GM23338 (cell line): Measurements from ENCODE around the gene ODAD4. TPM values are rescaled to one million over a fixed set of nuclear protein-coding genes. Genes with fewer than 3 reads are reported as not detected.

Source experiments
- ATAC-seq: fragments of 200-7000 bp; cut with Tn5 transposase; 3 replicates; pipeline ENCODE4 v1.9.1; 2020
- DNase-seq: peaks from one replicate; pipeline ENCODE4 v3.0.0-alpha.2; 2015; ENCODE audit warnings: low spot score
- H2AFZ ChIP-seq: fragments of 200-600 bp; sonication (generic); 2 replicates; pipeline ENCODE4 v1.8.0; 2016; ENCODE audit warnings: antibody characterized with exemption, mild to moderate bottlenecking, moderate library complexity
- H3F3A ChIP-seq: fragments of 200-600 bp; sonication (generic); replicated peaks from 2 replicates; pipeline ENCODE4 v1.8.0; 2017; ENCODE audit warnings: antibody characterized with exemption, mixed run types, low read depth
- H3K27ac ChIP-seq: fragments of 200-600 bp; sonication (generic); 2 replicates; pipeline ENCODE4 v1.6.1; 2016; ENCODE audit warnings: low read depth
- H3K27me3 ChIP-seq: fragments of 200-600 bp; sonication (generic); 2 replicates; pipeline ENCODE4 v1.8.0; 2016; ENCODE audit warnings: mild to moderate bottlenecking, mixed run types, moderate library complexity; ENCODE audit not compliant: insufficient read depth
- H3K36me3 ChIP-seq: fragments of 200-600 bp; sonication (generic); 2 replicates; pipeline ENCODE4 v1.8.0; 2016; ENCODE audit warnings: mild to moderate bottlenecking; ENCODE audit not compliant: insufficient read depth
- H3K4me1 ChIP-seq: fragments of 200-600 bp; sonication (generic); 2 replicates; pipeline ENCODE4 v1.8.0; 2016; ENCODE audit warnings: mild to moderate bottlenecking, moderate library complexity; ENCODE audit not compliant: insufficient read depth
- H3K4me2 ChIP-seq: fragments of 200-600 bp; sonication (generic); 2 replicates; pipeline ENCODE4 v1.7.1; 2017; ENCODE audit warnings: mixed run types
- H3K4me3 ChIP-seq: fragments of 200-600 bp; sonication (generic); 2 replicates; pipeline ENCODE4 v1.6.1; 2016; ENCODE audit warnings: mixed run types
- H3K79me2 ChIP-seq: fragments of 200-600 bp; sonication (generic); replicated peaks from 2 replicates; pipeline ENCODE4 v1.8.0; 2017; ENCODE audit warnings: mild to moderate bottlenecking; ENCODE audit not compliant: insufficient read depth
- H3K9me2 ChIP-seq: fragments of 200-600 bp; sonication (generic); 2 replicates; pipeline ENCODE4 v1.8.0; 2017; ENCODE audit not compliant: insufficient read depth
- H4K20me1 ChIP-seq: fragments of 200-600 bp; sonication (generic); replicated peaks from 2 replicates; pipeline ENCODE4 v1.8.0; 2017; ENCODE audit warnings: mild to moderate bottlenecking; ENCODE audit not compliant: insufficient read depth
- H3K27ac Mint-ChIP-seq: 2 replicates; pipeline ENCODE4 v1.8.0; 2020; ENCODE audit warnings: inconsistent platforms, mild to moderate bottlenecking, moderate library complexity, mixed read lengths
- H3K27me3 Mint-ChIP-seq: 3 replicates; pipeline ENCODE4 v1.8.0; 2022; ENCODE audit warnings: low read depth, mild to moderate bottlenecking, moderate library complexity, mixed read lengths, inconsistent platforms; ENCODE audit not compliant: insufficient read depth, poor library complexity
- H3K36me3 Mint-ChIP-seq: 3 replicates; pipeline ENCODE4 v1.8.0; 2021; ENCODE audit warnings: low read depth, mild to moderate bottlenecking, inconsistent platforms, moderate library complexity, mixed read lengths
- H3K4me1 Mint-ChIP-seq: 3 replicates; pipeline ENCODE4 v1.8.0; 2020; ENCODE audit warnings: mild to moderate bottlenecking, inconsistent platforms, mixed read lengths
- H3K4me3 Mint-ChIP-seq: 3 replicates; pipeline ENCODE4 v1.8.0; 2021; ENCODE audit warnings: moderate library complexity, mild to moderate bottlenecking, inconsistent platforms, mixed read lengths
- H3K9me3 Mint-ChIP-seq: 3 replicates; pipeline ENCODE4 v1.8.0; 2020; ENCODE audit warnings: moderate library complexity, mild to moderate bottlenecking, inconsistent platforms, mixed read lengths
- CREB1 ChIP-seq: fragments of 250-450 bp; sonication (Bioruptor Pico); IDR thresholded peaks from 2 replicates; pipeline ENCODE4 v1.5.0; 2020; ENCODE audit warnings: low read depth, mild to moderate bottlenecking, moderate library complexity
- EZH2 ChIP-seq: fragments of 200-600 bp; sonication (generic); IDR thresholded peaks from one replicate; pipeline ENCODE4 v1.8.0; 2017; ENCODE audit warnings: antibody characterized with exemption, mild to moderate bottlenecking, low read depth; ENCODE audit not compliant: unreplicated experiment
- EZH2phosphoT487 ChIP-seq: fragments of 200-600 bp; sonication (generic); IDR thresholded peaks from one replicate; pipeline ENCODE4 v1.8.1; 2018; ENCODE audit warnings: antibody characterized with exemption; ENCODE audit not compliant: unreplicated experiment
- JUNB ChIP-seq: IDR thresholded peaks from one replicate; pipeline ENCODE4 v1.6.1; 2016; ENCODE audit warnings: antibody characterized with exemption; ENCODE audit not compliant: unreplicated experiment
- NANOG ChIP-seq: IDR thresholded peaks from 2 replicates; pipeline ENCODE4 v1.6.1; 2016; ENCODE audit warnings: antibody characterized with exemption, borderline replicate concordance
- POLR2AphosphoS5 ChIP-seq: IDR thresholded peaks from 2 replicates; pipeline ENCODE4 v1.6.1; 2016; ENCODE audit warnings: antibody characterized with exemption, low read depth
- STAT1 ChIP-seq: IDR thresholded peaks from one replicate; pipeline ENCODE4 v1.6.1; 2016; ENCODE audit warnings: antibody characterized with exemption; ENCODE audit not compliant: unreplicated experiment
- ZNF114 ChIP-seq: fragments of 250-450 bp; sonication (Bioruptor Pico); IDR thresholded peaks from 2 replicates; pipeline ENCODE4 v1.5.0; 2020; ENCODE audit warnings: mild to moderate bottlenecking, moderate library complexity
- polyA plus RNA-seq: library from polyadenylated mRNA; unstranded; fragments of >200 nt; fragmentation: Nextera tagmentation; extraction: Ambion mirVana; gene quantifications from 2 replicates; pipeline ENCODE4 v1.2.1, GENCODE V29; 2016
- total RNA-seq: library from RNA; depleted of rRNA; stranded (reverse); fragments of >200 nt; shearing (Covaris generic); gene quantifications from 2 replicates; pipeline ENCODE4 v1.2.3, GENCODE V29; 2014
- TF ChIP-seq, protein P1 (sequence below), 2 experiments: fragments of 200-600 bp in 1 of 2; sonication (generic) in 1 of 2; conservative IDR thresholded peaks; 2 replicates each; pipeline versions ENCODE4 v1.5.1 to v1.6.1; 2016 to 2017; ENCODE audit warnings: antibody characterized with exemption in 2 of 2, low read depth in 2 of 2, mild to moderate bottlenecking in 2 of 2, moderate library complexity in 1 of 2
- TF ChIP-seq, protein P2 (sequence below): IDR thresholded peaks from 2 replicates; pipeline ENCODE4 v1.6.1; 2016; ENCODE audit warnings: antibody characterized with exemption
- TF ChIP-seq, protein P3 (sequence below): fragments of 250-450 bp; sonication (Bioruptor Pico); IDR thresholded peaks from 2 replicates; pipeline ENCODE4 v1.5.0; 2020; ENCODE audit warnings: mild to moderate bottlenecking, moderate library complexity
- TF ChIP-seq, protein P4 (sequence below): IDR thresholded peaks from one replicate; pipeline ENCODE4 v1.6.1; 2018; ENCODE audit warnings: antibody characterized with exemption; ENCODE audit not compliant: unreplicated experiment

ODAD4 gene
- total and polyA plus RNA-seq, 2 experiments from 2014 or later, result 1.7 to 1.8 TPM

DNA sequence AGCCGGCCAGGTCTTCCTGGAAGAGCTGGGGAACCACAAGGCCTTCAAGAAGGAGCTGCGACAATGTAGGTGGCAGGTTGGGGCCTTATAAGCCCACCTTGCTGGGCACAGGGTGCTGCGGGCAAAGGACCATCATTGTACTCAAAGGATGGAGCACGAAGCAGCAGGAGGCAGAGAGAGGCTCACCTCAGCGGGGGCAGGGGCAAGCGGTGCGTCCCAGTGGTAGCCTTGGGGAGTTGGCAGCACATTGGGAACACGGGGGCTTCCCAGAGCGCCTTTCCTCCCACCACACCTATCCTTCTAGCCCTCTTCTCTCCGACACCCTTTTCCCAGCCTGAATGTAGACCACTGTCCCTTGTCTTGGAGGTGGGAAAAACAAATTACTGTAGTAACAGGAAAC lies 38.3 kb downstream of the ODAD4 start:
- H2AFZ ChIP-seq, result no peak overlapping the region
- TF ChIP-seq, protein P1, sequence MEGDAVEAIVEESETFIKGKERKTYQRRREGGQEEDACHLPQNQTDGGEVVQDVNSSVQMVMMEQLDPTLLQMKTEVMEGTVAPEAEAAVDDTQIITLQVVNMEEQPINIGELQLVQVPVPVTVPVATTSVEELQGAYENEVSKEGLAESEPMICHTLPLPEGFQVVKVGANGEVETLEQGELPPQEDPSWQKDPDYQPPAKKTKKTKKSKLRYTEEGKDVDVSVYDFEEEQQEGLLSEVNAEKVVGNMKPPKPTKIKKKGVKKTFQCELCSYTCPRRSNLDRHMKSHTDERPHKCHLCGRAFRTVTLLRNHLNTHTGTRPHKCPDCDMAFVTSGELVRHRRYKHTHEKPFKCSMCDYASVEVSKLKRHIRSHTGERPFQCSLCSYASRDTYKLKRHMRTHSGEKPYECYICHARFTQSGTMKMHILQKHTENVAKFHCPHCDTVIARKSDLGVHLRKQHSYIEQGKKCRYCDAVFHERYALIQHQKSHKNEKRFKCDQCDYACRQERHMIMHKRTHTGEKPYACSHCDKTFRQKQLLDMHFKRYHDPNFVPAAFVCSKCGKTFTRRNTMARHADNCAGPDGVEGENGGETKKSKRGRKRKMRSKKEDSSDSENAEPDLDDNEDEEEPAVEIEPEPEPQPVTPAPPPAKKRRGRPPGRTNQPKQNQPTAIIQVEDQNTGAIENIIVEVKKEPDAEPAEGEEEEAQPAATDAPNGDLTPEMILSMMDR (conservative IDR thresholded peaks at IDR 0.05; ENCODE audit: low read depth in 2 of 2), result no peak
- no peak for TF ChIP-seq POLR2AphosphoS5
- TF ChIP-seq ZNF114, result no peak
- TF ChIP-seq, protein P2, sequence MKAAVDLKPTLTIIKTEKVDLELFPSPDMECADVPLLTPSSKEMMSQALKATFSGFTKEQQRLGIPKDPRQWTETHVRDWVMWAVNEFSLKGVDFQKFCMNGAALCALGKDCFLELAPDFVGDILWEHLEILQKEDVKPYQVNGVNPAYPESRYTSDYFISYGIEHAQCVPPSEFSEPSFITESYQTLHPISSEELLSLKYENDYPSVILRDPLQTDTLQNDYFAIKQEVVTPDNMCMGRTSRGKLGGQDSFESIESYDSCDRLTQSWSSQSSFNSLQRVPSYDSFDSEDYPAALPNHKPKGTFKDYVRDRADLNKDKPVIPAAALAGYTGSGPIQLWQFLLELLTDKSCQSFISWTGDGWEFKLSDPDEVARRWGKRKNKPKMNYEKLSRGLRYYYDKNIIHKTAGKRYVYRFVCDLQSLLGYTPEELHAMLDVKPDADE, result no peak
- TF ChIP-seq EZH2phosphoT487, result no peak
- no peak for TF ChIP-seq STAT1
- TF ChIP-seq, protein P3, sequence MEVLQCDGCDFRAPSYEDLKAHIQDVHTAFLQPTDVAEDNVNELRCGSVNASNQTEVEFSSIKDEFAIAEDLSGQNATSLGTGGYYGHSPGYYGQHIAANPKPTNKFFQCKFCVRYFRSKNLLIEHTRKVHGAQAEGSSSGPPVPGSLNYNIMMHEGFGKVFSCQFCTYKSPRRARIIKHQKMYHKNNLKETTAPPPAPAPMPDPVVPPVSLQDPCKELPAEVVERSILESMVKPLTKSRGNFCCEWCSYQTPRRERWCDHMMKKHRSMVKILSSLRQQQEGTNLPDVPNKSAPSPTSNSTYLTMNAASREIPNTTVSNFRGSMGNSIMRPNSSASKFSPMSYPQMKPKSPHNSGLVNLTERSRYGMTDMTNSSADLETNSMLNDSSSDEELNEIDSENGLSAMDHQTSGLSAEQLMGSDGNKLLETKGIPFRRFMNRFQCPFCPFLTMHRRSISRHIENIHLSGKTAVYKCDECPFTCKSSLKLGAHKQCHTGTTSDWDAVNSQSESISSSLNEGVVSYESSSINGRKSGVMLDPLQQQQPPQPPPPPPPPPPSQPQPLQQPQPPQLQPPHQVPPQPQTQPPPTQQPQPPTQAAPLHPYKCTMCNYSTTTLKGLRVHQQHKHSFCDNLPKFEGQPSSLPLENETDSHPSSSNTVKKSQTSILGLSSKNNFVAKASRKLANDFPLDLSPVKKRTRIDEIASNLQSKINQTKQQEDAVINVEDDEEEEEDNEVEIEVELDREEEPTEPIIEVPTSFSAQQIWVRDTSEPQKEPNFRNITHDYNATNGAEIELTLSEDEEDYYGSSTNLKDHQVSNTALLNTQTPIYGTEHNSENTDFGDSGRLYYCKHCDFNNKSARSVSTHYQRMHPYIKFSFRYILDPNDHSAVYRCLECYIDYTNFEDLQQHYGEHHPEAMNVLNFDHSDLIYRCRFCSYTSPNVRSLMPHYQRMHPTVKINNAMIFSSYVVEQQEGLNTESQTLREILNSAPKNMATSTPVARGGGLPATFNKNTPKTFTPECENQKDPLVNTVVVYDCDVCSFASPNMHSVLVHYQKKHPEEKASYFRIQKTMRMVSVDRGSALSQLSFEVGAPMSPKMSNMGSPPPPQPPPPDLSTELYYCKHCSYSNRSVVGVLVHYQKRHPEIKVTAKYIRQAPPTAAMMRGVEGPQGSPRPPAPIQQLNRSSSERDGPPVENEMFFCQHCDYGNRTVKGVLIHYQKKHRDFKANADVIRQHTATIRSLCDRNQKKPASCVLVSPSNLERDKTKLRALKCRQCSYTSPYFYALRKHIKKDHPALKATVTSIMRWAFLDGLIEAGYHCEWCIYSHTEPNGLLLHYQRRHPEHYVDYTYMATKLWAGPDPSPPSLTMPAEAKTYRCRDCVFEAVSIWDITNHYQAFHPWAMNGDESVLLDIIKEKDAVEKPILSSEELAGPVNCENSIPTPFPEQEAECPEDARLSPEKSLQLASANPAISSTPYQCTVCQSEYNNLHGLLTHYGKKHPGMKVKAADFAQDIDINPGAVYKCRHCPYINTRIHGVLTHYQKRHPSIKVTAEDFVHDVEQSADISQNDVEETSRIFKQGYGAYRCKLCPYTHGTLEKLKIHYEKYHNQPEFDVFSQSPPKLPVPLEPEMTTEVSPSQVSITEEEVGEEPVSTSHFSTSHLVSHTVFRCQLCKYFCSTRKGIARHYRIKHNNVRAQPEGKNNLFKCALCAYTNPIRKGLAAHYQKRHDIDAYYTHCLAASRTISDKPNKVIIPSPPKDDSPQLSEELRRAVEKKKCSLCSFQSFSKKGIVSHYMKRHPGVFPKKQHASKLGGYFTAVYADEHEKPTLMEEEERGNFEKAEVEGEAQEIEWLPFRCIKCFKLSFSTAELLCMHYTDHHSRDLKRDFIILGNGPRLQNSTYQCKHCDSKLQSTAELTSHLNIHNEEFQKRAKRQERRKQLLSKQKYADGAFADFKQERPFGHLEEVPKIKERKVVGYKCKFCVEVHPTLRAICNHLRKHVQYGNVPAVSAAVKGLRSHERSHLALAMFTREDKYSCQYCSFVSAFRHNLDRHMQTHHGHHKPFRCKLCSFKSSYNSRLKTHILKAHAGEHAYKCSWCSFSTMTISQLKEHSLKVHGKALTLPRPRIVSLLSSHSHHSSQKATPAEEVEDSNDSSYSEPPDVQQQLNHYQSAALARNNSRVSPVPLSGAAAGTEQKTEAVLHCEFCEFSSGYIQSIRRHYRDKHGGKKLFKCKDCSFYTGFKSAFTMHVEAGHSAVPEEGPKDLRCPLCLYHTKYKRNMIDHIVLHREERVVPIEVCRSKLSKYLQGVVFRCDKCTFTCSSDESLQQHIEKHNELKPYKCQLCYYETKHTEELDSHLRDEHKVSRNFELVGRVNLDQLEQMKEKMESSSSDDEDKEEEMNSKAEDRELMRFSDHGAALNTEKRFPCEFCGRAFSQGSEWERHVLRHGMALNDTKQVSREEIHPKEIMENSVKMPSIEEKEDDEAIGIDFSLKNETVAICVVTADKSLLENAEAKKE (CRISPR knock-in tag), result no peak
- no peak for TF ChIP-seq CREB1 (CRISPR knock-in tag)
- TF ChIP-seq, protein P4, sequence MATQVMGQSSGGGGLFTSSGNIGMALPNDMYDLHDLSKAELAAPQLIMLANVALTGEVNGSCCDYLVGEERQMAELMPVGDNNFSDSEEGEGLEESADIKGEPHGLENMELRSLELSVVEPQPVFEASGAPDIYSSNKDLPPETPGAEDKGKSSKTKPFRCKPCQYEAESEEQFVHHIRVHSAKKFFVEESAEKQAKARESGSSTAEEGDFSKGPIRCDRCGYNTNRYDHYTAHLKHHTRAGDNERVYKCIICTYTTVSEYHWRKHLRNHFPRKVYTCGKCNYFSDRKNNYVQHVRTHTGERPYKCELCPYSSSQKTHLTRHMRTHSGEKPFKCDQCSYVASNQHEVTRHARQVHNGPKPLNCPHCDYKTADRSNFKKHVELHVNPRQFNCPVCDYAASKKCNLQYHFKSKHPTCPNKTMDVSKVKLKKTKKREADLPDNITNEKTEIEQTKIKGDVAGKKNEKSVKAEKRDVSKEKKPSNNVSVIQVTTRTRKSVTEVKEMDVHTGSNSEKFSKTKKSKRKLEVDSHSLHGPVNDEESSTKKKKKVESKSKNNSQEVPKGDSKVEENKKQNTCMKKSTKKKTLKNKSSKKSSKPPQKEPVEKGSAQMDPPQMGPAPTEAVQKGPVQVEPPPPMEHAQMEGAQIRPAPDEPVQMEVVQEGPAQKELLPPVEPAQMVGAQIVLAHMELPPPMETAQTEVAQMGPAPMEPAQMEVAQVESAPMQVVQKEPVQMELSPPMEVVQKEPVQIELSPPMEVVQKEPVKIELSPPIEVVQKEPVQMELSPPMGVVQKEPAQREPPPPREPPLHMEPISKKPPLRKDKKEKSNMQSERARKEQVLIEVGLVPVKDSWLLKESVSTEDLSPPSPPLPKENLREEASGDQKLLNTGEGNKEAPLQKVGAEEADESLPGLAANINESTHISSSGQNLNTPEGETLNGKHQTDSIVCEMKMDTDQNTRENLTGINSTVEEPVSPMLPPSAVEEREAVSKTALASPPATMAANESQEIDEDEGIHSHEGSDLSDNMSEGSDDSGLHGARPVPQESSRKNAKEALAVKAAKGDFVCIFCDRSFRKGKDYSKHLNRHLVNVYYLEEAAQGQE, result no peak
- no peak for TF ChIP-seq JUNB
- no peak for TF ChIP-seq NANOG
- TF ChIP-seq EZH2, result no peak
- ATAC-seq (no peak), DNase-seq (no peak)
- H3F3A ChIP-seq, result peaks cover 15% of the 10 kb centered on the region
- Mint-ChIP-seq H3K9me3 (no peaks in the 10 kb centered on the region), H3K27ac (no peak overlapping the region), H3K4me1 (peaks cover 16% of the 10 kb centered on the region), H3K36me3 (peaks cover 40% of the 10 kb centered on the region), H3K4me3 (no peak overlapping the region; the same call in 2 of the 3 replicates), H3K27me3 (peaks cover 9% of the 10 kb centered on the region)
- peaks cover 15% of the 10 kb centered on the region for H3K4me1 ChIP-seq
- H3K79me2 ChIP-seq, result no peaks in the 10 kb centered on the region
- peaks cover 7% of the 10 kb centered on the region for H4K20me1 ChIP-seq
- no peak overlapping the region for H3K4me3 ChIP-seq
- 0 out of 2 replicates have a peak, but pooled peaks cover 4% of the 10 kb centered on the region for H3K36me3 ChIP-seq
- no peak overlapping the region for H3K27ac ChIP-seq
- H3K27me3 ChIP-seq, result 0 out of 2 replicates have a peak, but pooled peaks cover 3% of the 10 kb centered on the region
- no peak overlapping the region for H3K4me2 ChIP-seq
- H3K9me2 ChIP-seq, result no peaks in the 10 kb centered on the region
